HS-27A (cell line): ENCODE measurements around the gene RBM20.

ENCODE experiments used
- DNase-seq: peaks from one replicate; pipeline ENCODE4 v3.0.0-alpha.2; 2012; ENCODE audit warnings: low read depth, missing footprints

RBM20 gene

GRCh38 chr10:110737886-110738634 is 93.9 kb downstream of the RBM20 start:
- no peak for DNase-seq

GRCh38 chr10:110739811-110740271 is 95.7 kb downstream of the RBM20 start:
- no peak for DNase-seq

GRCh38 chr10:110742801-110743200 is 98.7 kb downstream of the RBM20 start:
- no peak for DNase-seq

GRCh38 chr10:110744782-110745181 is 100.6 kb downstream of the RBM20 start:
- DNase-seq: no peak

GRCh38 chr10:110746254-110746826 is 102.2 kb downstream of the RBM20 start:
- DNase-seq: no peak

- no peak for DNase-seq
These were observed 103.0 kb downstream of the RBM20 start for GRCh38 chr10:110746969-110747608.

- DNase-seq: no peak
These were observed 103.7 kb downstream of the RBM20 start for GRCh38 chr10:110747609-110748464.

- DNase-seq: no peak
These were observed 104.8 kb downstream of the RBM20 start for GRCh38 chr10:110748970-110749369.

GRCh38 chr10:110750931-110751330 is 106.8 kb downstream of the RBM20 start:
- no peak for DNase-seq

GRCh38 chr10:110751850-110752249 is 107.7 kb downstream of the RBM20 start:
- no peak for DNase-seq

- DNase-seq: no peak
These were observed 109.3 kb downstream of the RBM20 start for GRCh38 chr10:110753462-110753861.

GRCh38 chr10:110754375-110755105 is 110.4 kb downstream of the RBM20 start:
- no peak for DNase-seq

- no peak for DNase-seq
These were observed 111.6 kb downstream of the RBM20 start for GRCh38 chr10:110755781-110756180.

GRCh38 chr10:110756876-110757275 is 112.7 kb downstream of the RBM20 start:
- no peak for DNase-seq

- DNase-seq: no peak
These were observed 113.5 kb downstream of the RBM20 start for GRCh38 chr10:110757586-110757985.

GRCh38 chr10:110758128-110758765 is 114.1 kb downstream of the RBM20 start:
- no peak for DNase-seq

- DNase-seq: no peak
These were observed 114.8 kb downstream of the RBM20 start for GRCh38 chr10:110758898-110759297.

GRCh38 chr10:110759523-110759922 is 115.4 kb downstream of the RBM20 start:
- DNase-seq: no peak

GRCh38 chr10:110762109-110762848 is 118.1 kb downstream of the RBM20 start:
- DNase-seq: no peak

GRCh38 chr10:110762849-110763211 is 118.7 kb downstream of the RBM20 start:
- DNase-seq: no peak
